Endodermal cell (in vitro differentiated cells): ENCODE data around the gene IL36A. TPM values are rescaled to one million over a fixed set of nuclear protein-coding genes. Genes with fewer than 3 reads are reported as not detected.

ENCODE experiments used
- DNase-seq: peaks from one replicate; pipeline ENCODE4 v3.0.0-alpha.2; 2017
- H3K27ac ChIP-seq: 2 replicates; pipeline ENCODE4 v1.5.1; 2013; ENCODE audit warnings: mild to moderate bottlenecking, low read depth, low read length, moderate library complexity
- H3K27me3 ChIP-seq: 2 replicates; pipeline ENCODE4 v1.6.1; 2013; ENCODE audit warnings: mild to moderate bottlenecking, low read length, moderate library complexity; ENCODE audit not compliant: insufficient read depth, control insufficient read depth, poor library complexity, severe bottlenecking
- H3K36me3 ChIP-seq: 2 replicates; pipeline ENCODE4 v1.7.0; 2013; ENCODE audit warnings: mild to moderate bottlenecking, low read length, moderate library complexity; ENCODE audit not compliant: control insufficient read depth, insufficient read depth
- H3K4me1 ChIP-seq: one replicate; pipeline ENCODE4 v1.7.0; 2013; ENCODE audit warnings: low read length; ENCODE audit not compliant: control insufficient read depth, insufficient read depth
- H3K4me3 ChIP-seq: 2 replicates; pipeline ENCODE4 v1.5.1; 2013; ENCODE audit warnings: mild to moderate bottlenecking, low read length, moderate library complexity
- H3K9ac ChIP-seq: 2 replicates; pipeline ENCODE4 v1.6.1; 2013; ENCODE audit warnings: mild to moderate bottlenecking, low read length, moderate library complexity; ENCODE audit not compliant: poor library complexity, severe bottlenecking; ENCODE audit errors: extremely low read depth
- H3K9me3 ChIP-seq: 2 replicates; pipeline ENCODE4 v1.6.1; 2013; ENCODE audit warnings: mild to moderate bottlenecking, low read length, moderate library complexity; ENCODE audit not compliant: control insufficient read depth
- H3K27ac Mint-ChIP-seq: 2 replicates; pipeline ENCODE4 v1.8.0; 2020; ENCODE audit warnings: mixed read lengths
- H3K27me3 Mint-ChIP-seq: 2 replicates; pipeline ENCODE4 v1.8.0; 2021; ENCODE audit warnings: mild to moderate bottlenecking, mixed read lengths; ENCODE audit not compliant: insufficient read depth
- H3K36me3 Mint-ChIP-seq: 2 replicates; pipeline ENCODE4 v1.8.0; 2020; ENCODE audit warnings: low read depth, mixed read lengths
- H3K4me1 Mint-ChIP-seq: 2 replicates; pipeline ENCODE4 v1.8.0; 2020; ENCODE audit warnings: mixed read lengths
- H3K4me3 Mint-ChIP-seq: 2 replicates; pipeline ENCODE4 v1.8.0; 2020; ENCODE audit warnings: mild to moderate bottlenecking, moderate library complexity, mixed read lengths
- H3K9me3 Mint-ChIP-seq: 2 replicates; pipeline ENCODE4 v1.8.0; 2020; ENCODE audit warnings: mild to moderate bottlenecking, mixed read lengths
- WGBS, 2 experiments: methylation state at CpG; one replicate each; pipeline versions ENCODE4 v1.1.5 to v1.1.7; 2013; ENCODE audit warnings: missing lambda C conversion rate in 2 of 2, mixed read lengths in 1 of 2; ENCODE audit not compliant: insufficient coverage in 1 of 2, insufficient read length in 1 of 2; 5-methylcytosine and 5-hydroxymethylcytosine counted together
- total RNA-seq, 2 donors: library from RNA; stranded (reverse); fragmentation: NEBNext Ultra II Directional in 1 of 2; extraction: Animal tissue kit (Norgen Biotek cat#: 25700) in 1 of 2; gene quantifications; 2 replicates in 1 of 2; 3 replicates in 1 of 2; pipeline ENCODE4 v1.2.1, GENCODE V29; 2021
- TF ChIP-seq, protein P1 (sequence below): fragments of 200-600 bp; sonication (generic); conservative IDR thresholded peaks from 2 replicates; pipeline ENCODE4 v1.5.0; 2021; ENCODE audit warnings: antibody characterized with exemption, mild to moderate bottlenecking

Gene IL36A
- total RNA-seq, 2 donors from 2014 or later, result not detected

DNA sequence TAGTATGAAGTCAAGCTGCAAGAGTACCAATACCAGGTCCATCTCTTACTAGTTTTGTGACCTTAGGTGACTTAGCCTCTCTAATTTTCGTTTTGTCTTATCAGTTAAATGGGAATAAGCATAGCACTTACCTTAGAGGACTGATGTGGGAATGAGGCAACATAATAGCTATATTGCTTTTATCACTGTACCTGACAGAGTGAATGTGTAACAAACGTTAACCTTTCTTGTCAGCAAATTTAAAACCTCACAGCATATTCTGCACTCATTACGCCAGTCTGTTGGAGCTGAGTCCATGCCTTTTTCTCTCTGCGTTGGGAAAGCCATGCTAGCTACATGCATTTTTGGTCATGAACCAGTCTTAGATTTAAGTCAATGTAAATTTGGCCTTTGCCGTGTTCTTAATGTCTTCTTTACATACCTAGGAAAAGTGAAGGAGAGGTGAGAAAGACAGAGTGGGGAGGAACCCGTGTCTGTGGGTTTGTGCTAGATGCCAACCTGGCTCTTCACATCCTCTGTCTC is 47.2 kb downstream of the IL36A start, which contains the start of gene IL36B:
Gene IL36B, minus strand, starts transcription at position 472 of the 522 bp plus-strand sequence.
- H3K9me3 Mint-ChIP-seq, result peaks cover 52% of the 10 kb centered on the region
- H3K9me3 ChIP-seq, result peaks cover 31% of the 10 kb centered on the region
- H3K36me3 ChIP-seq, result no peaks in the 10 kb centered on the region
- H3K27ac Mint-ChIP-seq, result no peak within 1 kb of the TSS
- WGBS, 2 experiments, result 82 to 100% methylated on average over 3 to 6 of the region's 6 CpGs
- TF ChIP-seq, protein P1, sequence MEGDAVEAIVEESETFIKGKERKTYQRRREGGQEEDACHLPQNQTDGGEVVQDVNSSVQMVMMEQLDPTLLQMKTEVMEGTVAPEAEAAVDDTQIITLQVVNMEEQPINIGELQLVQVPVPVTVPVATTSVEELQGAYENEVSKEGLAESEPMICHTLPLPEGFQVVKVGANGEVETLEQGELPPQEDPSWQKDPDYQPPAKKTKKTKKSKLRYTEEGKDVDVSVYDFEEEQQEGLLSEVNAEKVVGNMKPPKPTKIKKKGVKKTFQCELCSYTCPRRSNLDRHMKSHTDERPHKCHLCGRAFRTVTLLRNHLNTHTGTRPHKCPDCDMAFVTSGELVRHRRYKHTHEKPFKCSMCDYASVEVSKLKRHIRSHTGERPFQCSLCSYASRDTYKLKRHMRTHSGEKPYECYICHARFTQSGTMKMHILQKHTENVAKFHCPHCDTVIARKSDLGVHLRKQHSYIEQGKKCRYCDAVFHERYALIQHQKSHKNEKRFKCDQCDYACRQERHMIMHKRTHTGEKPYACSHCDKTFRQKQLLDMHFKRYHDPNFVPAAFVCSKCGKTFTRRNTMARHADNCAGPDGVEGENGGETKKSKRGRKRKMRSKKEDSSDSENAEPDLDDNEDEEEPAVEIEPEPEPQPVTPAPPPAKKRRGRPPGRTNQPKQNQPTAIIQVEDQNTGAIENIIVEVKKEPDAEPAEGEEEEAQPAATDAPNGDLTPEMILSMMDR, result no peak
- no peaks in the 10 kb centered on the region for H3K4me1 ChIP-seq
- no peak within 1 kb of the TSS for H3K9ac ChIP-seq
- H3K27me3 Mint-ChIP-seq, result peaks cover 10% of the 10 kb centered on the region
- no peak within 1 kb of the TSS for H3K4me3 ChIP-seq
- no peak for DNase-seq
- no peaks in the 10 kb centered on the region for H3K27me3 ChIP-seq
- H3K36me3 Mint-ChIP-seq, result no peaks in the 10 kb centered on the region
- H3K4me3 Mint-ChIP-seq, result no peak within 1 kb of the TSS
- H3K27ac ChIP-seq, result no peak within 1 kb of the TSS
- no peaks in the 10 kb centered on the region for H3K4me1 Mint-ChIP-seq

DNA sequence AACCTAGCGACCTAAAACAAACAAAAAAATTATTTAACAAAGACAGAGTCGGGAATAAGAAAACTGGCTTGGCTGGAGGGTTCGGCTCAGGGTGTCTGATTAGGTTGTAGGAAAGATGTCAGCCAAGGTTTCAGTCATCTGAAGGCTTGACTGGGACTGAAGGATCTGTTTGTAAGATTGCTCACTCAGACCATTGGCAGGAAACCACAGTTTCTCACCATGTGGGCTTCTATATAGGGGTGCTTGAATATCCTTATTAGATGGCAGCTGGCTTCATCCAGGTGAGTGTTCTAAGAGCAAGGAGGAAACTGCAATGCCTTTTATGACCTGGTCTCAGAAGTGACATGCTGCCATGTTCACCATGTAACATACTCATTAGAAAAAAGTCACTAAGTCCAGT is 48.4 kb downstream of the IL36A start:
- Histone ChIP-seq H3K4me1 (no peaks in the 10 kb centered on the region), H3K9me3 (peaks cover 31% of the 10 kb centered on the region), H3K4me3 (no peak overlapping the region), H3K27ac (no peak overlapping the region), H3K27me3 (peaks cover 3% of the 10 kb centered on the region), H3K36me3 (no peaks in the 10 kb centered on the region), H3K9ac (no peak overlapping the region)
- no peaks in the 10 kb centered on the region for H3K36me3 Mint-ChIP-seq
- peaks cover 52% of the 10 kb centered on the region for H3K9me3 Mint-ChIP-seq
- H3K4me3 Mint-ChIP-seq, result no peak overlapping the region
- H3K27ac Mint-ChIP-seq, result no peak overlapping the region
- no peak for DNase-seq
- TF ChIP-seq, protein P1, result no peak
- H3K4me1 Mint-ChIP-seq, result no peaks in the 10 kb centered on the region
- peaks cover 17% of the 10 kb centered on the region for H3K27me3 Mint-ChIP-seq
- WGBS, 2 experiments, result 79 to 83% methylated on average over 2 to 3 of the region's 3 CpGs

DNA sequence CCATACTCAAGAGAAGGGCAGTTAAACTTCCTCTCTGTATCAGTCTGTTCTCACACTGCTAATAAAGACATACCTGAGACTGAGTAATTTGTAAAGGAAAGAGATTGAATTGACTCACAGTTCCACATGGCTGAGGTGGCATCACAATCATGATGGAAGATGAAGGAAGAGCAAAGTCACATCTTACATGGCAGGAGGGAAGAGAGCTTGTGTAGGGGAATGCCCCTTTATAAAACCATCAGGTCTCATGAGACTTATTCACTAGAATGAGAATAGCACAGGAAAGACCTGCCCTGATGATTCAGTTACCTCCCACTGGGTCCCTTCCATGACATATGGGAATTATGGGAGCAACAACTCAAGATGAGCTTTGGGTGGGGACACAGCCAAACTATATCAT is 48.8 kb downstream of the IL36A start:
- peaks cover 18% of the 10 kb centered on the region for H3K27me3 Mint-ChIP-seq
- H3K4me3 Mint-ChIP-seq, result no peak overlapping the region
- H3K9me3 Mint-ChIP-seq, result peaks cover 52% of the 10 kb centered on the region
- TF ChIP-seq, protein P1, result no peak
- no peak overlapping the region for H3K9ac ChIP-seq
- no peak overlapping the region for H3K4me3 ChIP-seq
- no peaks in the 10 kb centered on the region for H3K36me3 ChIP-seq
- H3K4me1 ChIP-seq, result no peaks in the 10 kb centered on the region
- H3K27ac ChIP-seq, result no peak overlapping the region
- H3K27ac Mint-ChIP-seq, result no peak overlapping the region
- H3K9me3 ChIP-seq, result peaks cover 31% of the 10 kb centered on the region
- DNase-seq, result no peak
- no peaks in the 10 kb centered on the region for H3K36me3 Mint-ChIP-seq
- H3K4me1 Mint-ChIP-seq, result no peaks in the 10 kb centered on the region
- peaks cover 7% of the 10 kb centered on the region for H3K27me3 ChIP-seq
